ENCODE measurements around the gene TNF.

Gene TNF

DNA sequence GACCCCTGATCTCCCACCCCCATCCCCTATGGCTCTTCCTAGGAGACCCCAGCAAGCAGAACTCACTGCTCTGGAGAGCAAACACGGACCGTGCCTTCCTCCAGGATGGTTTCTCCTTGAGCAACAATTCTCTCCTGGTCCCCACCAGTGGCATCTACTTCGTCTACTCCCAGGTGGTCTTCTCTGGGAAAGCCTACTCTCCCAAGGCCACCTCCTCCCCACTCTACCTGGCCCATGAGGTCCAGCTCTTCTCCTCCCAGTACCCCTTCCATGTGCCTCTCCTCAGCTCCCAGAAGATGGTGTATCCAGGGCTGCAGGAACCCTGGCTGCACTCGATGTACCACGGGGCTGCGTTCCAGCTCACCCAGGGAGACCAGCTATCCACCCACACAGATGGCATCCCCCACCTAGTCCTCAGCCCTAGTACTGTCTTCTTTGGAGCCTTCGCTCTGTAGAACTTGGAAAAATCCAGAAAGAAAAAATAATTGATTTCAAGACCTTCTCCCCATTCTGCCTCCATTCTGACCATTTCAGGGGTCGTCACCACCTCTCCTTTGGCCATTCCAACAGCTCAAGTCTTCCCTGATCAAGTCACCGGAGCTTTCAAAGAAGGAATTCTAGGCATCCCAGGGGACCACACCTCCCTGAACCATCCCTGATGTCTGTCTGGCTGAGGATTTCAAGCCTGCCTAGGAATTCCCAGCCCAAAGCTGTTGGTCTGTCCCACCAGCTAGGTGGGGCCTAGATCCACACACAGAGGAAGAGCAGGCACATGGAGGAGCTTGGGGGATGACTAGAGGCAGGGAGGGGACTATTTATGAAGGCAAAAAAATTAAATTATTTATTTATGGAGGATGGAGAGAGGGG, 1.9 kb upstream of the TNF start:
- DNase-seq, result no peak

DNA sequence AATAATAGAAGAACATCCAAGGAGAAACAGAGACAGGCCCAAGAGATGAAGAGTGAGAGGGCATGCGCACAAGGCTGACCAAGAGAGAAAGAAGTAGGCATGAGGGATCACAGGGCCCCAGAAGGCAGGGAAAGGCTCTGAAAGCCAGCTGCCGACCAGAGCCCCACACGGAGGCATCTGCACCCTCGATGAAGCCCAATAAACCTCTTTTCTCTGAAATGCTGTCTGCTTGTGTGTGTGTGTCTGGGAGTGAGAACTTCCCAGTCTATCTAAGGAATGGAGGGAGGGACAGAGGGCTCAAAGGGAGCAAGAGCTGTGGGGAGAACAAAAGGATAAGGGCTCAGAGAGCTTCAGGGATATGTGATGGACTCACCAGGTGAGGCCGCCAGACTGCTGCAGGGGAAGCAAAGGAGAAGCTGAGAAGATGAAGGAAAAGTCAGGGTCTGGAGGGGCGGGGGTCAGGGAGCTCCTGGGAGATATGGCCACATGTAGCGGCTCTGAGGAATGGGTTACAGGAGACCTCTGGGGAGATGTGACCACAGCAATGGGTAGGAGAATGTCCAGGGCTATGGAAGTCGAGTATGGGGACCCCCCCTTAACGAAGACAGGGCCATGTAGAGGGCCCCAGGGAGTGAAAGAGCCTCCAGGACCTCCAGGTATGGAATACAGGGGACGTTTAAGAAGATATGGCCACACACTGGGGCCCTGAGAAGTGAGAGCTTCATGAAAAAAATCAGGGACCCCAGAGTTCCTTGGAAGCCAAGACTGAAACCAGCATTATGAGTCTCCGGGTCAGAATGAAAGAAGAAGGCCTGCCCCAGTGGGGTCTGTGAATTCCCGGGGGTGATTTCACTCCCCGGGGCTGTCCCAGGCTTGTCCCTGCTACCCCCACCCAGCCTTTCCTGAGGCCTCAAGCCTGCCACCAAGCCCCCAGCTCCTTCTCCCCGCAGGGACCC, 981 bp upstream of the TNF start:
- DNase-seq, result no peak

DNA sequence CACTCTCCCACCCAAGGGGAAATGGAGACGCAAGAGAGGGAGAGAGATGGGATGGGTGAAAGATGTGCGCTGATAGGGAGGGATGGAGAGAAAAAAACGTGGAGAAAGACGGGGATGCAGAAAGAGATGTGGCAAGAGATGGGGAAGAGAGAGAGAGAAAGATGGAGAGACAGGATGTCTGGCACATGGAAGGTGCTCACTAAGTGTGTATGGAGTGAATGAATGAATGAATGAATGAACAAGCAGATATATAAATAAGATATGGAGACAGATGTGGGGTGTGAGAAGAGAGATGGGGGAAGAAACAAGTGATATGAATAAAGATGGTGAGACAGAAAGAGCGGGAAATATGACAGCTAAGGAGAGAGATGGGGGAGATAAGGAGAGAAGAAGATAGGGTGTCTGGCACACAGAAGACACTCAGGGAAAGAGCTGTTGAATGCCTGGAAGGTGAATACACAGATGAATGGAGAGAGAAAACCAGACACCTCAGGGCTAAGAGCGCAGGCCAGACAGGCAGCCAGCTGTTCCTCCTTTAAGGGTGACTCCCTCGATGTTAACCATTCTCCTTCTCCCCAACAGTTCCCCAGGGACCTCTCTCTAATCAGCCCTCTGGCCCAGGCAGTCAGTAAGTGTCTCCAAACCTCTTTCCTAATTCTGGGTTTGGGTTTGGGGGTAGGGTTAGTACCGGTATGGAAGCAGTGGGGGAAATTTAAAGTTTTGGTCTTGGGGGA, 754 bp downstream of the TNF start:
- no peak for DNase-seq

DNA sequence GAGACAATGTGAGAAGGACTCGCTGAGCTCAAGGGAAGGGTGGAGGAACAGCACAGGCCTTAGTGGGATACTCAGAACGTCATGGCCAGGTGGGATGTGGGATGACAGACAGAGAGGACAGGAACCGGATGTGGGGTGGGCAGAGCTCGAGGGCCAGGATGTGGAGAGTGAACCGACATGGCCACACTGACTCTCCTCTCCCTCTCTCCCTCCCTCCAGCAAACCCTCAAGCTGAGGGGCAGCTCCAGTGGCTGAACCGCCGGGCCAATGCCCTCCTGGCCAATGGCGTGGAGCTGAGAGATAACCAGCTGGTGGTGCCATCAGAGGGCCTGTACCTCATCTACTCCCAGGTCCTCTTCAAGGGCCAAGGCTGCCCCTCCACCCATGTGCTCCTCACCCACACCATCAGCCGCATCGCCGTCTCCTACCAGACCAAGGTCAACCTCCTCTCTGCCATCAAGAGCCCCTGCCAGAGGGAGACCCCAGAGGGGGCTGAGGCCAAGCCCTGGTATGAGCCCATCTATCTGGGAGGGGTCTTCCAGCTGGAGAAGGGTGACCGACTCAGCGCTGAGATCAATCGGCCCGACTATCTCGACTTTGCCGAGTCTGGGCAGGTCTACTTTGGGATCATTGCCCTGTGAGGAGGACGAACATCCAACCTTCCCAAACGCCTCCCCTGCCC, 1.7 kb downstream of the TNF start:
- DNase-seq, result no peak

DNA sequence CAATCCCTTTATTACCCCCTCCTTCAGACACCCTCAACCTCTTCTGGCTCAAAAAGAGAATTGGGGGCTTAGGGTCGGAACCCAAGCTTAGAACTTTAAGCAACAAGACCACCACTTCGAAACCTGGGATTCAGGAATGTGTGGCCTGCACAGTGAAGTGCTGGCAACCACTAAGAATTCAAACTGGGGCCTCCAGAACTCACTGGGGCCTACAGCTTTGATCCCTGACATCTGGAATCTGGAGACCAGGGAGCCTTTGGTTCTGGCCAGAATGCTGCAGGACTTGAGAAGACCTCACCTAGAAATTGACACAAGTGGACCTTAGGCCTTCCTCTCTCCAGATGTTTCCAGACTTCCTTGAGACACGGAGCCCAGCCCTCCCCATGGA, 2.2 kb downstream of the TNF start:
- DNase-seq, result no peak

DNA sequence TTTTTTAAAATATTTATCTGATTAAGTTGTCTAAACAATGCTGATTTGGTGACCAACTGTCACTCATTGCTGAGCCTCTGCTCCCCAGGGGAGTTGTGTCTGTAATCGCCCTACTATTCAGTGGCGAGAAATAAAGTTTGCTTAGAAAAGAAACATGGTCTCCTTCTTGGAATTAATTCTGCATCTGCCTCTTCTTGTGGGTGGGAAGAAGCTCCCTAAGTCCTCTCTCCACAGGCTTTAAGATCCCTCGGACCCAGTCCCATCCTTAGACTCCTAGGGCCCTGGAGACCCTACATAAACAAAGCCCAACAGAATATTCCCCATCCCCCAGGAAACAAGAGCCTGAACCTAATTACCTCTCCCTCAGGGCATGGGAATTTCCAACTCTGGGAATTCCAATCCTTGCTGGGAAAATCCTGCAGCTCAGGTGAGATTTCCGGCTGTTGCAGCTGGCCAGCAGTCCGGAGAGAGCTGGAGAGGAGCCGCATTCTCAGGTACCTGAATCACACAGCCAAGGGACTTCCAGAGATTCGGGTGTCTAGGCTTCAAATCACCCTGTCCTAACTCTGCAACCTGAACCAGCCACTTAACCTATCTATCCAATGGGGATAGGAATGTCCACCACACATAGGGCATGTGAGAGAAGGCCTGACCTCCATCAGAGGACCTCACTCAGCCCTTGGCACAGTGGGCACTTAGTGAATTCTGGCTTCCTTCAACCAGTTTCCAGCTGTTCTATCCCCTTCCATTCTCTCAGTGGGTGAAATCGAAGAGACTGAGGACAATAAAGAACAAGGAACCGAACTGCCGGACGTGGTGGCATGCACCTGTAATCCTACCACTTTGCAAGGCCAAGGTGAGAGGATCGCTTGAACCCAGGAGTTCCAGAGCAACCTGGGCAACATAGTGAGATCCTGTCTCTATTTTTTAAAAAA, 3.1 kb downstream of the TNF start:
- peak; percentile 71 for DNase-seq

DNA sequence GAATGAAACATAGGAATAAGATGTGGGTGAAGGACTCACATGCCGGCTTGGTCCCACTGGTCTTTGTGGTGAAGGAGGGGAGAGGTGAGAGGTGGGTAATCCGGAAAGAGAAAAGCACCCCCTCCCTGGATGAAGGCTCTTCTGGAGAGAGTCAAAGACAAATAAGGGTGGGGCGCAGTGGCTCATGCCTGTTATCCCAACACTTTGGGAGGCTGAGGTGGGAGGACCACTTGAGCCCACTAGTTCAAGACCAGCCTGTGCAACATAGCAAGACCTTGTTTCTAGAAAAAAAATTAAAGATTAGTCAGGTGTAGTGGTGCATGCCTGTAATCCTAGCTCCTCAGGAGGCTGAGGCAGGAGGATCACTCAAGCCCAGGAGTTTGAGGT, 3.7 kb downstream of the TNF start:
- DNase-seq, result no peak

DNA sequence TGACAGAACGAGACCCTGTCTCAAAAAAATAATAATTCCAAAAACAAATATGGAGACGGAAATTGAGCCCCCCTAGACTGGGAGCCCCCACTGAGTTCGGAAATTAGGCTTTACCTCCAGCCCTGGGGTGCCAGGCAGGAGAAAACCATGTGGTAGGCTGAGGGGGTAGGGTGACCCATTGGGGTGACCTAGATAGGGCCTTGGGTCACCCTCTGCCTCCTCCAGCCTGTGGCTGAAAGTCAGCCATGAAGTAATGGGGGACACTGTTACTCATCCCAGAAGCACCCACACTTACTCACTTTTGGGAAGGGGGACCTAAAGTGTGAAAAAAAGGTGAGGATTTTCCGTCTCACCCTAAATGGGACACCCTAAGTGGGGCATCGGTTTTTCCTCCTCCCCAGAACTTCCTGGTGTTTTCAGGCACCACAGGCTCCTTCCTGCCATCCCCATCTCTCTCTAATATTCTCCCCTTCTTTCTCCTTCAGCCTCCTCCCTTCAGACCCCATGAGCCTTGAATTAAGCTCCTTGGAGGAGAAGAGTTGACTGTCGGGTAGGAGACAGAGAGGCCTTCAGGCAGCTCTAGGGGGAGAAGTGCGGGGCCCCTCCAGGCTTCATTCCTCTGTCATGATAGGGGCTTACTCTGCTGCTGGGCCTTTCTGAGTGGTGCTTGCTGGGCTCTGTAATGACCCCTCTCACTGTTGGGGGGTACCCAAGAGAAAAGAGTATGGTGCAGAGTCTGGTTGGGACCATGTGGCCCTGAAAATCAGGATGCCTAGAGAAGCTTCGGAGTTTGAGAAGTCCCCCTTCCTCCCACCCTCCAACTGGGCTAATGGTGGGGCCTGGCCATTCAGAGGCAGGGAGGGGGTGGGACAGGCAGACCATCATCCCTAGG, 4.4 kb downstream of the TNF start:
- no peak for DNase-seq

DNA sequence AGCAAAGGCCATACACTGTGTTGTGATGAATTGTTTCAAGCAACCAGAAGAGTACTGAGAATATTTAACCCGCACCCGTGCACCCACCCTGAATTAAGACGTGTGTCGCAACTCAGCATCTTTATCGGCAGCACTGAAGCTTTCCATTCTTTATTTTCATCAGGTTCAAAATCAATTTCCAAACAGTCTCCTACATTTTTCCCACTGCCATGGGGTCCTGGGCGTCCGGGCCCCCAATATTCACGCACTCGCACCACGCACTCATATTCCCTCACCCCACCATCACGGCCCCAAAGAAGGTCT, 5.0 kb downstream of the TNF start:
- DNase-seq, result no peak

DNA sequence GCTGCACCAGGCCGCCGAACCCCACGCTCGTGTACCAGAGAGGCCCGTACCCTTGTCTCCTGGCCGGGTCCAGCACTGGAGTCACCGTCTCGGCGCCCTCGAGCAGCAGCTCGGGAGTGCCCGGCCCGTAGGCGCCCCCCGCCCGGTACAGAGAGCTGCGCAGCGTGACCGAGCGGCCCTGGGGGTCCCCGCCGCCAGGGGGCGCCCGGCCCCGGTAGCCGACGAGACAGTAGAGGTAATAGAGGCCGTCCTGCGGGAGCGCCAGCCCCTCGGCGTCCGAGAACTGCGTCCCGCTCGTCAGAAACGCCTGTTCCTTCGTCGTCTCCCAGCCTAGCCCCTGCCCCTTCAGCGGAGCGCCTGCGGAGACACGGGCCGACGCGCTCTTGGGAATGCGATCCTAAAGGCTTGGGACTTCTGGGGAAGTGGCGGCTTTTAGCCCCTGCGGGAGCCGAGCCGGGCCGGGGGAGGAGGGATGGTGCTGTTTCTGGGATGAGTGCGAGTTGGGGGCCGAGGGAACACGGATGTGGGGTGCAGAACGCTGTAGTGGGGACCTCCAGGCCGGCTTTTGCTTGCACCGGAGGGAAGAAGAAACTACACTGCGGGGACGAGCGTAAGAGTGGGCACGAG, 5.6 kb downstream of the TNF start:
- peak; percentile 47 for DNase-seq

DNA sequence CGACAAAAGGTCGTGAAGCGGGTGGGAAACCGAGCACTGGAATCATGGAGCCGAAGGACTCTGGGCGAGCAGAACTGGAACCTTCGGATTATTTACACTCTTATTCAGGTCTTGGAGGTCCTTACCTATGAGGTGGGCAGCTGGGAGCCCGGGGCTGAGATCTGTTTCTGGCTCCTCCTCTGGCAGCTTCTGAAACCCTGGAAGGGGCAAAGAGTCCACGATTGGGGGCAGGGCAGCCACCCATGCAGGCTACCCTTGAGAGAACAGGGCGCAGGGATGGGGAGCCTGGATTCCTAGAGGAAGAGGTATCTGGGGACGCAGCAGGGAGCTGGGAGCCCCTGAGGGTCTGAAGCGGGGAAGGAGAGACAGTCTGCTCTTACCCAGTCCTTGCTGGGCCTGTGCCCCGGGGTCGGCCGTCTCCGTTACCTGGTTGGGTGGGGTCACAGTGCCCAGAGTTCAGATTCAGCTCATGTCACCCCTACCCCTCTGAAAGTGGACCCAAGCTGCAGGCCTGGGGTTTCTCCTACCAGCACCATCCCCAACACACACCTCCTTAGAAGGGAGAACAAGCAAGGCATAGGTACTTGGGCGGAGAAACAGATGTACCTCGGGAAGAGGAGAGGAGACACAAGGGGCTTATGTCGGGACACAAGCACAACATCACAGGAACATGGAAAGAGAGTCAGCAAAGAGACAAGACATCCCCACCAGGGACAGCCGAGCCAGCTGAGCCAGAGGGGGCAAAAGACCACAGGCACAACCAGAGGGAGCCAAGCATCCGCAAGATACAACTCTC, 6.3 kb downstream of the TNF start:
- no peak for DNase-seq

DNA sequence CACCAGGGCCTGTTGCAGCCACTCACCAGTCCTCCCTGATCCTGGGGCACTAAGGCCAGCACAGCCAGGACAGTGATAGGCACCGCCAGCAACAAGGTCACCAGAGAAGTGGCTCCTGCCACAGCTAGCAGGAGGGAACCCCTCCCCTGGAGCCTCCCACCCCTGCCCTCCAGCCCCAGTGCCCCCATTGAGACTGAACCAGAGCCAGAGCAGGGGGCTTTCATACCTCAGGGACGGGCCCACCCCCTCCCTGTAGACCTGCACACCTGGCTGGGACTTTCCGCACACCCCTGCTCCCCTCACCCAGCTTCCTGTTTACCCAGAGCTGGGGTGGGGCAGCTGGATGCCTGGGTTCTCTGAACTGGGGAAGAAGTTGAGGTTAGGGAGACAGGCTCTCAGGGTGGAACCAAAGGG, 6.9 kb downstream of the TNF start, which contains the start of gene LTB:
Gene LTB (minus strand): TSS at position 195 of the 414 bp plus-strand sequence. CDS start 7 bp downstream, at position 188.
- DNase-seq, result no peak

DNA sequence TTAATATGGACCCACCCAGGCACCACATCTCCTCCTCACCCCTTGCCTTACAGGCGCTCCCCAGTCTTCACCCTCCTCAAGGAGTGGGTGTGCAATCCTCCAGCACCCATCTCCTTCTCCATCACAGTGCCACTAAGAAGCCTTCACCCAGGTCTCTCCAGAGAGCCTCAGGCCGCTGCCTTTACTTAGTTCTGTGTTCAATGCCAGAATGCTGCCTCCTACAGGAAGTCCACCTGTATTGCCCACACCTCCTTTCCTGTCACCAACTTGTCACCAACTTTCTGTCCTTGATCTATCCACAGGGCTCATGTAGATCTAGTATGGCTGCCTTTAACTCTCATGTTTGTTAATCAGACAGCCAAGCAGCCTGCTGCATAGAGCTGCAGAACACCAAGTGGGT, 10.1 kb downstream of the TNF start:
- no peak for DNase-seq

DNA sequence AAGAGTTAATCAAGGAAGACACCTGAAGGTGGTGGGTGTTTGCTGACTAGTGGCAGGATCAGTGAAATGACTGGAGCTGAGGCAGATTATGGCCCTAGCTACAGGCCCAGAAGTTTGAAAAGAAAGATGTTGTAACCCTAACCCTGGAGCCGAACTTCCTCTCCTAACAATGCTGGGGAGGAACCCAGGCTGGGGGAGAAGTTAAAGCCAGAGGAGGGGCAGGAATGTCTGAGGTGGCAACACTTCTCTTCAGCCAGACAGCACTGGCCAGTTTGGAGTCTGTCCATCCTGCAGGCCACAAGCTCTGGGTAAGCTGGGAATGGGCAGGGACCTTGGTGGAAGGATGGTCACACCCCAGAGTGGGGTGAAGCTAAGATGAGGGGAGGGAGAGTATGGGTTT, 10.6 kb downstream of the TNF start, which contains the start of gene LST1:
Gene LST1 (plus strand): TSS at position 270 of the 400 bp plus-strand sequence. CDS start 1,023 bp downstream, outside the sequence.
- peak; percentile 26 for DNase-seq

DNA sequence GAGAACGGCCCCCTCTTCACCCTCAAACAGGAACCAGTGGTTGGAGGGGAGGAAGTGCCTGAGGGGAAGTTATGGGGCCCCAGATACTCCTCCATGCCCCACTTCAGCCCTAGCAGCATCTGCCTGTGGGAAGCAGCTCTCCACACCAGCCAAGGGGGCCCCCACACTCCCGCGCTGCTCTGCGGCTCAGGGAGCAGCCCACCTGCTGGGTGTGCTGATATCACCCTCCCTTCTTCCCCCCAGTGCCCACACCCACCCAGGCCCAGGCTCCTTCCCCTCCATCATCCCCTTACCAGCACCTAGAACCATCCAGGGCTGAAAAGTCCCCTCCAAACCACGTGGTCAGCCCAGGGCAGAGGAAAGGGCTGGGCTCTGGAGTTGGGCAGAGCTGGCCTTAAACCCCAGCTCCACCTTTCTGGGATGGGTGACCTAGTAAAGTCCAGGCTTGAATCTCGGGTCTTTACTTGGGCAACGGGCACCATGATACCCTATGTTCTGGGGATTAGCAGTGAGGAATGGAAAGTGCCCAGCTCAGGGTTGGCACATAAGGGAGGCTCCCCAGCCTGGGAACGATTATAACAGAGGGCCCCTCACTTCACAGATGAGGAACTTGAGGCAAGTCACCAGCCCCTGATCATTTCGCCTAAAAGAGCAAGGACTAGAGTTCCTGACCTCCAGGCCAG, 11.4 kb downstream of the TNF start:
- DNase-seq, result no peak

DNA sequence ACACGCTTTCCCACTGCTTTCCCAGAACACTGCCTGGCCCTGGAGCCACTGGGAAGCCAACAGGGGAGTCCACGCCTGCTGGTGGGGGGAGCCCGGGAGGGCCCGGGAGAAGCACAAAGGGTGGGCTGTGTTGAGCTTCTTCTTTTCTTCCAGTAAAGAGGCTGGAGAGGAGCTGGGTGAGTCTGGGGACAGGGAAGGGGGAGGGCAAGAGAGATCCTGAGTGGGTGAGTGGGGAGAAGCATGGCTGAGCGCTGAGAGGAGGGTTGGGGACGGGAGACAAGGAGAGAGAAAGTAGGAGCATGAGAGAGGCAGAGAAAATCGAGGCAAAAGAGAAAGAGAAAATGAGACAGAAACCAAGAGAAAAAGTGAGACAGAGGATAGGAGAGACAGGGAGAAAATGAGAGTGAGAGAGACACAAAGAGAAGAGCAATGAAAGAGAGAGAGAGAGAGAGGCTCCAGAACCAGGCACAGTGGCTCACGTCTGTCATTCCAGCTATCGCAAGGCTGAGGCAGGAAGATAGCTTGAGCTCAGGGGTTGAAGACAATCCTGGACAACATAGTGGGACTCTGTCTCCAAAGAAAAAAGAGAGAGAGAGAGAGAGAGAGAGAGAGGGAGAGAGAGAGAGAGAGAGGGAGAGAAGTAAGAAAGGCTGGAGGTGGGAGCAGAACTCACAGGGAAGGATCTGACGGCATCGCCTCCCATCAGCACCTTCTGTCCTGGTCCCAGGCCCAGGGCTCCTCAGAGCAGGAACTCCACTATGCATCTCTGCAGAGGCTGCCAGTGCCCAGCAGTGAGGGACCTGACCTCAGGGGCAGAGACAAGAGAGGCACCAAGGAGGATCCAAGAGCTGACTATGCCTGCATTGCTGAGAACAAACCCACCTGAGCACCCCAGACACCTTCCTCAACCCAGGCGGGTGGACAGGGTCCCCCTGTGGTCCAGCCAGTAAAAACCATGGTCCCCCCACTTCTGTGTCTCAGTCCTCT, 12.7 kb downstream of the TNF start:
- no peak for DNase-seq
